ENCODE results near the gene MFSD2B.

MFSD2B gene

GRCh38 chr2:24050041-24050979 lies 40.4 kb downstream of the MFSD2B start:
- DNase-seq (ENCODE audit: low read depth), result no peak

GRCh38 chr2:24051833-24052232 lies 41.9 kb downstream of the MFSD2B start:
- no peak for DNase-seq (ENCODE audit: low read depth)

- DNase-seq (ENCODE audit: low read depth), result no peak
These were observed 43.1 kb downstream of the MFSD2B start for GRCh38 chr2:24052951-24053350.

- DNase-seq (ENCODE audit: low read depth), result no peak
These were observed 44.6 kb downstream of the MFSD2B start for GRCh38 chr2:24054366-24055010.

GRCh38 chr2:24055750-24056149 lies 45.9 kb downstream of the MFSD2B start:
- DNase-seq (ENCODE audit: low read depth), result no peak

DNA sequence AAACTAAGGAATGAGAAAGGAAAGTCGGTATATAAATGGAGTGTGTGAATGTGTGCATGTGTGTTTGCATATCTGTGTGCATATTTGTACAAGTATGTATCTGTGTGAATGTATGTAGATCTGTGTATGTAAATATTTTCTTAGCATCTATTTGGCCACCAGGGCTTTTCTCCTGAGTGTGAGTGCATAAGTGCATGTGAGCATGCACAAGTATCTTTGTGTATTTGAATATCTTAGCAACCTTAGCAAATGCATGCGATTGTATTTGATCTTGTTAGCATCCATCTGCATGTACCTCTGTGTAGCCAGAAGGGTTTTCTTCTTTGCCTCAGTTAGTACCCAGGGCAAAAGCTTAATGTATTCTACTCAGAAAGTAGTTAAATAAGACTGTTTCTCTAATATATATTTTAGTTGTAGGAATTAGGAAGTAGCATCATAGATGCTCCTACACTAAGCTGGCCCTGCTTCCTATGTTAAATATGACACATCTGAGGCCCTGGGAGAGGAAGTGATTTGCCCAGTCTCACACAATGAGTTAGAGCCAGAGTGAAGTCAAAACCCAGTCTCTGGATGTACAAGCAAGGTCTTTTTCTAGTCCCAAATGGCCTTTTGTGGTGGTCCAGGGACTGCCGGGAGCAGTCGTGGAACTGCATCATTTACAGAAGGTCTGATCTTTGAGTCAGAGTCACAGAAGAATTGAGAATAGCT lies 48.8 kb downstream of the MFSD2B start:
- no peak for DNase-seq (ENCODE audit: low read depth)

- no peak for DNase-seq (ENCODE audit: low read depth)
These were observed 55.5 kb downstream of the MFSD2B start for GRCh38 chr2:24065341-24065740.

GRCh38 chr2:24072259-24072658 lies 62.4 kb downstream of the MFSD2B start:
- no peak for DNase-seq (ENCODE audit: low read depth)

DNA sequence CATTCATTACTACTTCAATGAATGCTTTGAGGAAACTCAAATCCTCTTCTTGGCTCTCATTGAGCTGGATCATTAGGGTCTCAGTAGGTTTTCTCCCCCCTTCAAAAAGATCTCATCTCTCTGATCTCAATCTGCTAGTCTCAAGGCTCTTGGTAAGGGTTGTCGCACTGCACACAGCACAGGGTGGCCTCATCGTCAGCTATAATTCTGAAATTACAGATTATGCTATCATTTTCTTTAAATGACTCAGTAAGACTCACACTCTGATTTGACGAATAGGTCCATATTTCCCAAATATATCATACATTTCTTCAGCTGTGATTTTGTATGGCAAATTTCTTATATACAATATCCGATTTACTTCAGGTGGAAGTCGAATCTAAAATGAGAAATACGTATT lies 63.9 kb downstream of the MFSD2B start:
- no peak for DNase-seq (ENCODE audit: low read depth)

DNA sequence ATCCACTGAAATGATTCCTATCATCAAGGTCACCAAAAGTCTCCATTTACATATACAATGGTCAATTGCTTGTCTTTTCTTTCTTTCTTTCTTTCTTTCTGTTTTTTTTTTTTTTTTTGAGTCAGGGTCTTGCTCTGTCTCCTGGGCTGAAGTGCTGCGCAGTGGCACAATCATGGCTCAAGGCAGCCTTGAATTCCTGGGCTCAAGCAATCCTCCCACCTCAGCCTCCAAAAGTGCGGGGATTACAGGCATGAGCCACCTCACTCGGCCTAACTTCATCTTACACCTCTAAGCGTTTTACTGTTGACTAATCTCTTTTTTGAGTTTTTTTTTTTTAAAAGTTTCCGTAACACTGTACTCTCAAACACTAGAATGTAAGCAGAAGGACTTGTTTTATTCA lies 65.4 kb downstream of the MFSD2B start:
- DNase-seq (ENCODE audit: low read depth), result no peak
